Ectodermal cell (in vitro differentiated cells): ENCODE data around the gene NKD2.

Experiments used
- H3K27ac ChIP-seq: 2 replicates; pipeline ENCODE4 v1.7.0; 2013; ENCODE audit warnings: mild to moderate bottlenecking, low read depth, low read length; ENCODE audit not compliant: insufficient read depth, poor library complexity, severe bottlenecking
- H3K27me3 ChIP-seq: 2 replicates; pipeline ENCODE4 v1.7.0; 2013; ENCODE audit warnings: mild to moderate bottlenecking, low read length; ENCODE audit not compliant: insufficient read depth, control insufficient read depth, poor library complexity, severe bottlenecking
- H3K36me3 ChIP-seq: one replicate; pipeline ENCODE4 v1.7.0; 2013; ENCODE audit warnings: low read length; ENCODE audit not compliant: control insufficient read depth, insufficient read depth
- H3K4me1 ChIP-seq: one replicate; pipeline ENCODE4 v1.7.0; 2013; ENCODE audit warnings: low read length; ENCODE audit not compliant: control insufficient read depth, insufficient read depth
- H3K4me3 ChIP-seq: 2 replicates; pipeline ENCODE4 v1.7.0; 2013; ENCODE audit warnings: low read depth, low read length, control low read depth; ENCODE audit not compliant: insufficient read depth
- H3K9me3 ChIP-seq: 2 replicates; pipeline ENCODE4 v1.7.0; 2013; ENCODE audit warnings: mild to moderate bottlenecking, low read length, moderate library complexity; ENCODE audit not compliant: control insufficient read depth
- WGBS, 2 experiments: methylation state at CpG; one replicate each; pipeline ENCODE4 v1.1.7; 2013; ENCODE audit warnings: missing lambda C conversion rate in 2 of 2; 5-methylcytosine and 5-hydroxymethylcytosine counted together

Gene NKD2

DNA sequence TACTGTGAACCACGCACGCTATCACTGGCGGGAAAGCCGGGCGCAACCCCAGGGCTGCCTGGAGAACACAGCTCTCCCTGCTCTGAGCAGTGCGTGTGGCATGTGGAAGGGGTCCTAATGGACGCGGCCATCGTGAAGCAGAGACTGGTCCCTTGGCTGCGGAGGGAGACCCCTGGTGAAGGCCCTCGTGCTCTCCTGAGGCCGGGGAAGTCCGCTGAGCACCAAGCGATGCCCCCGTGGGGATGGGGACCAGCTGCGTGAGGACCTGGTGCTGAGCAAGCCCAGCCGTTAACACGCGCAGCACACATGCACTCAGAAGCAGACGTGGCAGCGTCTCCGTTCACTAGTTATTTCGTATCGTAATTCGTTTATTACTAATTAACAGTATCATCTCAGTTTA lies 78.8 kb downstream of the NKD2 start:
- WGBS, 2 experiments, result 94 to 96% methylated on average over 25 of the region's 25 CpGs
- Histone ChIP-seq H3K27me3 (no peaks in the 10 kb centered on the region), H3K4me3 (no peak overlapping the region), H3K36me3 (no peaks in the 10 kb centered on the region), H3K9me3 (no peaks in the 10 kb centered on the region), H3K27ac (no peak overlapping the region), H3K4me1 (peaks cover 4% of the 10 kb centered on the region)

DNA sequence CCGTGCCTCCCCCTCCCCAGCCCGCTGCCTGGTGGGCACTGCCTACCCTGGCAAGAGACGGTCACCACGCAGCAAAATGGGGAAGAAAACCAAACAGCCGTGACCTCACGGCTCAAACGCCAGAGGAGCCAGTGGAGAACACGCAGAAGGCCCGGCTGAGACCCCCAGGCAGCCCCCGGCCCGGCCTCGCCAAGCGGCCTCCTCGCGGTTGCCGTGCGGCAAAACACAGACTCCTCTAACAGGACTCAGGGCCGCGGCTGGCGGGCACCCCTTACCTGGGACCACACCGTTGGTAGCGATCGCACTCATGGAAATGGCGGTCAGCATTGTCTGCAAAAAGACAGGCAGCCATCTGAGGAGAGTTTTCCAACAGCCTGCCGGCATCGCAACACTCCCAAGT lies 79.4 kb downstream of the NKD2 start:
- Histone ChIP-seq H3K36me3 (no peaks in the 10 kb centered on the region), H3K4me3 (no peak overlapping the region), H3K27me3 (no peaks in the 10 kb centered on the region), H3K27ac (no peak overlapping the region), H3K4me1 (peaks cover 4% of the 10 kb centered on the region), H3K9me3 (no peaks in the 10 kb centered on the region)
- 93 to 94% methylated on average over 26 of the region's 26 CpGs for WGBS, 2 experiments
